Measurements from ENCODE around the gene SNTA1. TPM values are rescaled to one million over a fixed set of nuclear protein-coding genes. Genes with fewer than 3 reads are reported as not detected.
"Not testable (repeated sequence)": the region's sequence is repeated elsewhere in the genome, so short reads cannot be mapped to it uniquely, and the experiment has no call there.

SNTA1 gene
- total RNA-seq = 1 to 10 TPM; 2.2 to 3.7 TPM

DNA sequence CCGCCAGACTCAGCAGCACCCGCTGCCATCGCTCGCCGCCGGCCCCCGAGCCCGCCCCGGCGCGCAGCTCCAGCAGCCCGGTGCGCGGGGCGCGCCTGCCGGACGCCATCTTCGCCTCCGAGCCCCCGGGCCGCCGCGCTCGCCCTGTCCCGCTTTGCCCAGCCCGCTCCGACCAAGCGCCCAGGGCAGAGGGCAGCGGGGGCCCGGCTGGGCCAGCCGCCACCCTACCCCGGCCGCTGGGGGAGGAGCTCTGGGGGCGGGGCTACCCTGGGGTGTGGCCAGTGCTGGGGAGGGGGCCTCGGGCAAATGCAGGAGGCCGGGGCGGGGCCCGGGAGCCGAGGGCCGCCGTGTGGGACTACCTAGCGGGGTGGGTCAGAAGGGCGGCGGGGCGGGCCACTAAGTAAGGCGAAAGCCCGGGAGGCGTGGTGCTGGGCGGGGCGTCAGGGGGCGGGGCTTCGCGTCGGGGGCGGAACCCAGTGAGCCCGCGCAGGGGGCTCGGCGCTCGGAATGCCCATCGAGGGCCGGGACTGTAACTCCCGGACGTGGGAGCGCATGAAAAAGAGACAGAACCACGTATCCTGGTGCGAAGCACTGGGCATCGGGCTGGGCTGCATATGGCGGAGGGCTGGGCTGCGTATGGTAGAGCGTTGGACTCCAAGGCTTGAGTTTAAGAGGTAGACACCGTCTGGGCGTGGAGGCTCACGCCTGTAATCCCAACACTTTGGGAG is at the start of gene SNTA1:
Gene SNTA1 (minus strand): TSS at position 252 of the 728 bp plus-strand sequence. CDS start 143 bp downstream, at position 109.
- ATAC-seq (replicated peaks in 1 of 2) (peak; percentile 94), DNase-seq (peak; percentile 92 to 94)
- peaks cover 0 to 1% of the 10 kb centered on the region in 2 donors for H3K36me3 Mint-ChIP-seq (ENCODE audit: insufficient read depth in 2 of 2)
- peak within 1 kb of the TSS; percentile 80 for H3K27ac Mint-ChIP-seq
- no peaks in the 10 kb centered on the region for H3K27me3 Mint-ChIP-seq (ENCODE audit: low read depth)
- peak within 1 kb of the TSS; percentile 91 to 95 for H3K4me3 Mint-ChIP-seq
- peaks cover 17% of the 10 kb centered on the region for H3K4me1 Mint-ChIP-seq (ENCODE audit: low read depth)
- peaks cover 2% of the 10 kb centered on the region in 2 donors for H3K9me3 Mint-ChIP-seq

DNA sequence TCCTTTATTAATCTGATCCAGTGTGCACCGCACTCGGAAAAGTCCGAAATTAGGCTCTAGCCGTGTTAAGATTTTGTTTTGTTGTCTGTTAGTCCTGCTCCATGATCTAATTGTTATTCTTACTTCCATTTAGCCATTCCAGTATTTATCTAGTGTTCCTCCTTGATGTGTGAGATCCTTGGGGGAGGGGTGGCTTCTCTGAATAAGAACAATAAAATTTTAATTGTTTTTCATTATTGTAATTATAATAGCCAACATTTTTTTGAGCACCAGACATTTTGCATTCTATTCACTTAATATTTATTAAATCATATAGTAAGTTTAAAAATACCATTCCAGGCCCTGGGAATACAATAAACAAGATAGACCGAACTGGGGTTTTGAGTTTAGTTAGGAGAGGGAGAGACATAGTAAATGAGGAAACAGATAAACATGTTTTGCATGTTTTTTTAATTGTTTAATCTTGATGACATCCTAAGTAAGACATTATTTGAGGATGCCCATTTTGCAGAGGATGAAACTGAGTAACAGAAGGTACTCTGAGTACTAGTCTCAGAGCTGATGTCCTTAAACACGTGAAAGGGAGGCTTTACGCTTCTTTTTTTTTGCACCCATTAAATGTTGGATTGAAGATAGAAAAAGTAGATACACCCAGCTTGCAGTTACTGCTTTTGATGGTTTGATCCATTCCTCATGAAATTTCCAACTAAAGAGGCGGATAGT is 47.5 kb upstream of the SNTA1 start:
- DNase-seq = no peak
- Mint-ChIP-seq H3K27ac (peak overlapping the region; percentile 5), H3K36me3 (ENCODE audit: insufficient read depth in 2 of 2) (no peaks in the 10 kb centered on the region)

GRCh38 chr20:33490023-33490933 is 46.7 kb upstream of the SNTA1 start, which contains the start of gene CBFA2T2:
Gene CBFA2T2, plus strand, starts transcription at chr20:33490096. Its CDS starts 172 bp downstream, at chr20:33490268.
- no peaks in the 10 kb centered on the region for H3K27me3 Mint-ChIP-seq (ENCODE audit: low read depth)
- no peaks in the 10 kb centered on the region for H3K9me3 Mint-ChIP-seq
- peaks cover 14% of the 10 kb centered on the region for H3K4me1 Mint-ChIP-seq (ENCODE audit: low read depth)
- peak within 1 kb of the TSS; percentile 78 to 86 for H3K4me3 Mint-ChIP-seq
- ATAC-seq (replicated peaks in 1 of 2) = peak; percentile 67 to 70
- H3K36me3 Mint-ChIP-seq (ENCODE audit: insufficient read depth in 2 of 2) = no peaks in the 10 kb centered on the region
- H3K27ac Mint-ChIP-seq = peak within 1 kb of the TSS; percentile 5
- DNase-seq = no peak

More for the DNA sequence above, 47.5 kb upstream of the SNTA1 start:
- peaks cover 14% of the 10 kb centered on the region for H3K4me1 Mint-ChIP-seq (ENCODE audit: low read depth)
- H3K9me3 Mint-ChIP-seq = no peaks in the 10 kb centered on the region
- ATAC-seq (replicated peaks in 1 of 2) = no peak
- H3K4me3 Mint-ChIP-seq = peak overlapping the region; percentile 78 to 86
- H3K27me3 Mint-ChIP-seq (ENCODE audit: low read depth) = no peaks in the 10 kb centered on the region

DNA sequence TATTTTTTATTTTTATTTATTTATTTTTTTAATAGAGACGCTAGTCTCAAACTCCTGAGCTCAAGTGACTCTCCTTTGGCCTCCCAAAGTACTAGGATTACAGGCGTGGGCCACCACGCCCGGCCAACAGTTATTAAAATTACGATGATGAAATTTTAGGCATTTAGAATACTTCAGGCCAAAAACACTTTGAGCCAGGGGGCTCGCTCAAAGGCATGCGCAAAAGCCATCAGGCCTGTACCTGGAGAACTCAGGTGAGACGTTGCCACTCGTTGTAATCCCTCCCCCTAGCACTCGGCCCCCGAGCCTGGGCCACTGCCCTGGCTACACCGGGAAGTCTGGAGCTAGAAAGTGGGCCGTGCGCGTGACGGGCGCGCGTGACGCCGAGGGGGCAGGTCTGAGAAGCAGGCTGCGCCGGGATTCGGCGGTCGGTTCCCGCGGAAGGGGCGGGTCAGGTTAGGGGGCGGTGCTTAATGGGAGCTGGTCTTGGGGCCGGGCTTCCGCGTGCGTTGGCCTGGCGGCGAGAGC is 46.0 kb upstream of the SNTA1 start:
- ATAC-seq (replicated peaks in 1 of 2) = peak; percentile 96 to 97
- Mint-ChIP-seq H3K36me3 (ENCODE audit: insufficient read depth in 2 of 2) (no peaks in the 10 kb centered on the region), H3K27me3 (ENCODE audit: low read depth) (no peaks in the 10 kb centered on the region), H3K9me3 (no peaks in the 10 kb centered on the region), H3K4me1 (ENCODE audit: low read depth) (peaks cover 14% of the 10 kb centered on the region), H3K27ac (peak overlapping the region; percentile 5), H3K4me3 (peak overlapping the region; percentile 78 to 86)
- DNase-seq = peak; percentile 99 to 100

DNA sequence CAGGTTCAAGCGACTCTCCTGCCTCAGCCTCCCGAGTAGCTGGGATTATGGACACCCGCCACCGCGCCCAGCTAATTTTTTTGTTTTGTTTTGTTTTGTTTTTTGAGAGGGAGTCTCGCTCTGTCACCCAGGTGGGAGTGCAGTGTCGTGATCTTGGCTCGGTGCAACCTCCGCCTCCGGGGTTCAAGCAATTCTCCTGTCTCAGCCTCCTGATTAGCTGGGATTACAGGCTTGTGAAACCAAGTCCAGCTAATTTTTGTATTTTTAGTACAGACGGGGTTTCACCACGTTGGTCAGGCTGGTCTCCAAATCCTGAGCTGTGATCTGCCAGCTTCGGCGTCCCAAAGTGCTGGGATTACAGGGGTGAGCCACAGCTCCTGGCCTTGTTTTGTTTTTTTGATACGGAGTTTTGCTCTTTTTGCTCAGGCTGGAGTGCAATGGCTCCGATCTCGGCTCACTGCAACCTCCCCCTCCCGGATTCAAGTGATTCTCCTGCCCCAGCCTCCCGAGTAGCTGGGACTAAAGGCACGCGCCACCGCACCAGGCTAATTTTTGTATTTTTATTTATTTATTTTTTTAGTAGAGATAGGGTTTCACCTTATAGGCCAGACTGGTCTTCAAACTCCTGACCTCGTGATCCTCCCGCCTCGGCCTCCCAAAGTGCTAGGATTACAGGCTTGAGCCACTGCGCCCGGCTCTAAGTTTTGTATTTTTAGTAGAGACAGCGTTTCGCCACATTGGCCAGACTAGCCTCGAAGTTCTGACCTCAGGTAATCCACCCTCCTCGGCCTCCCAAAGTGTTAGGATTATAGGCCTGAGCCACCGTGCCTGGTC is 45.3 kb upstream of the SNTA1 start:
- ATAC-seq (replicated peaks in 1 of 2); H3K9me3 Mint-ChIP-seq; H3K27me3 Mint-ChIP-seq (ENCODE audit: low read depth); H3K27ac Mint-ChIP-seq; DNase-seq; H3K36me3 Mint-ChIP-seq (ENCODE audit: insufficient read depth in 2 of 2): not testable (repeated sequence)
- peak overlapping the region in 1 of 2 donors; percentile 52 for H3K4me3 Mint-ChIP-seq
- H3K4me1 Mint-ChIP-seq (ENCODE audit: low read depth) = peaks cover 14% of the 10 kb centered on the region

DNA sequence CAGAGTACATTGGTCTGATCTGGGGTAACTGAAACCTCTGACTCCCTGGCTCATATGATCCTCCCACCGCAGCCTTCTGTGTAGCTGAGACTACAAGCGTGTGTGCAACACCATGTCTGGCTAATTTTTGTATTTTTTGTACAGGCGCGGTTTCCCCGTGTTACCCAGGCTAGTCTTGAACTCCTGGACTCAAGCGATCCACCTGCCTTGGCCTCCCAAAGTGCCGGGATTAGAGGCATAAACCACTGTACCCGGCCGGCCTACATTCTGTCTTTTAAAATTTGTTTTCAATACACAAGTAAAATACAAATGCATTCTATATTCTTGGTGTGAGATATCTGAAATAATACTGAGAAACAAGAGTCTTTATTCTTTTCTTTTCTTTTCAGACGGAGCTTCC is 44.6 kb upstream of the SNTA1 start:
- no peaks in the 10 kb centered on the region for H3K36me3 Mint-ChIP-seq (ENCODE audit: insufficient read depth in 2 of 2)
- ATAC-seq (replicated peaks in 1 of 2) (no peak), DNase-seq (no peak)
- H3K9me3 Mint-ChIP-seq = no peaks in the 10 kb centered on the region
- no peaks in the 10 kb centered on the region for H3K27me3 Mint-ChIP-seq (ENCODE audit: low read depth)
- H3K4me3 Mint-ChIP-seq = no peak overlapping the region
- H3K4me1 Mint-ChIP-seq (ENCODE audit: low read depth) = peaks cover 14% of the 10 kb centered on the region
- H3K27ac Mint-ChIP-seq = no peak overlapping the region

DNA sequence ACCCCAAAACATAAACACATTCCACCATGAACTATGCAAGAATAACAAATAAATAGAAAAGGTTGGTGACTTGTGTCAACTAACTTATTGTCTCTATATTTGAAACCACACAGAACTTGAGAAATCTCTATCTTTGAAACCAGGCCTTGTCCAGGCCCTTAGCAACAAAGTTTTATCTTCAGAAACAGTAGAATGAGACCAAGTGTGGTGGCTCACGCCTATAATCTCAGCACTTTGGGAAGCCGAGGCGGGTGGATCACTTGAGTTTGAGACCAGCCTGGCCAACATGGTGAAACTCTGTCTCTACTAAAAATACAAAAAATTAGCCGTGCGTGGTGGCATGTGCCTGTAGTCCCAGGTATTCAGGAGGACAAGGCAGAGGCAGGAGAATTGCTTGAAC is 39.6 kb upstream of the SNTA1 start:
- not testable (repeated sequence) for ATAC-seq (replicated peaks in 1 of 2); DNase-seq; H3K4me3 Mint-ChIP-seq; H3K4me1 Mint-ChIP-seq (ENCODE audit: low read depth); H3K27ac Mint-ChIP-seq; H3K27me3 Mint-ChIP-seq (ENCODE audit: low read depth); H3K36me3 Mint-ChIP-seq (ENCODE audit: insufficient read depth in 2 of 2); H3K9me3 Mint-ChIP-seq

DNA sequence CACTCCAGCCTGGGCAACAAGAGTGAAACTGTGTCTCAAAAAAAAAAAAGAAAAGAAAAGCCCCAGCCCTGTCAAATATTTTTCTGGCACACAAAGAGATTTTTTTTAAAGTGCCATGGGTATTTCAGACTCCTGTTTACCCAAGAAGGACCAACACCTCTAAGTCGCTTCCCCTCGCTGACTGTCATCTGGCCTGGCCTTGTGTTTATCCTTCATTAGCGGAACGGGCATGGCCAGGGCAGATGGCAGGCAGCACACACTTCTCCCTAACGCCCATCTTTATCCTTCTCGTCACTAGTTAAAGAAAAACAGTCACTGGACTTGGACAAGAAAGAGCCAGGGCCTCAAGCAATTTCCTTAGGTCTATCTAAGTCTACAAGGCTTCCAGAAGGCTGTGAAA is 39.0 kb upstream of the SNTA1 start:
- Mint-ChIP-seq H3K27ac (no peak overlapping the region), H3K36me3 (ENCODE audit: insufficient read depth in 2 of 2) (no peaks in the 10 kb centered on the region), H3K4me3 (no peak overlapping the region), H3K4me1 (ENCODE audit: low read depth) (no peaks in the 10 kb centered on the region), H3K27me3 (ENCODE audit: low read depth) (no peaks in the 10 kb centered on the region), H3K9me3 (no peaks in the 10 kb centered on the region)
- ATAC-seq (replicated peaks in 1 of 2) = no peak
- no peak for DNase-seq

GRCh38 chr20:33481431-33481941 is 37.9 kb upstream of the SNTA1 start:
- ATAC-seq (replicated peaks in 1 of 2) (no peak), DNase-seq (no peak)
- Mint-ChIP-seq H3K27ac (no peak overlapping the region), H3K4me3 (no peak overlapping the region), H3K36me3 (ENCODE audit: insufficient read depth in 2 of 2) (no peaks in the 10 kb centered on the region), H3K4me1 (ENCODE audit: low read depth) (no peaks in the 10 kb centered on the region), H3K9me3 (no peaks in the 10 kb centered on the region), H3K27me3 (ENCODE audit: low read depth) (no peaks in the 10 kb centered on the region)

DNA sequence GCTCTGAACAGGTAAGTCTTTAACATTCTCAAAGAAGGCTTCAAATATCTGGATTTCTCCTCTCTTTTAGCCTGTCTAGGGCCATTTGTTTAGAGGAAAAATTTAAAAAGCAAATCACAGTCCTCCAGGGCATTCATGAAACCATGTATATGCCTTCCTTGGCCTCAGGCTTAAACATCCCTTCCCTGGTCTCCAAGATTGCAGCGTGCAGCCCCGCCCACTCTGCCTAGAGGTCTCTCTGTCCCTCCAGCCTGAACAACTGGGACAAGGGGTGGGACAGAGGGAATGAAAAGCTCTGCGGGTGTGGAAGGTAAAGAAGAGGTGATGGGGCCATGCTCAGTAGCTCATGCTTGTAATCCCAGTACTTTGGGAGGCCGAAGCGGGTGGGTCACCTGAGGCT is 36.5 kb upstream of the SNTA1 start:
- Mint-ChIP-seq H3K27me3 (ENCODE audit: low read depth) (no peaks in the 10 kb centered on the region), H3K27ac (no peak overlapping the region), H3K36me3 (ENCODE audit: insufficient read depth in 2 of 2) (no peaks in the 10 kb centered on the region), H3K4me1 (ENCODE audit: low read depth) (no peaks in the 10 kb centered on the region), H3K9me3 (no peaks in the 10 kb centered on the region), H3K4me3 (no peak overlapping the region)
- ATAC-seq (replicated peaks in 1 of 2) (no peak), DNase-seq (no peak)

GRCh38 chr20:33477386-33478234 is 34.0 kb upstream of the SNTA1 start:
- DNase-seq (no peak), ATAC-seq (replicated peaks in 1 of 2) (no peak)
- Mint-ChIP-seq H3K27ac (no peak overlapping the region), H3K4me1 (ENCODE audit: low read depth) (no peaks in the 10 kb centered on the region), H3K9me3 (no peaks in the 10 kb centered on the region), H3K27me3 (ENCODE audit: low read depth) (no peaks in the 10 kb centered on the region), H3K36me3 (ENCODE audit: insufficient read depth in 2 of 2) (no peaks in the 10 kb centered on the region), H3K4me3 (no peak overlapping the region)

Measured in activated T-cell treated with anti-CD3 and anti-CD28 coated beads, Interleukin-2, amount 50 U/mL, for 72 hours (primary cell).